GM21381 (cell line): ENCODE data around the gene SHC4.

Source experiments
- ATAC-seq: cut with Tn5 transposase; IDR thresholded peaks from one replicate; pipeline ENCODE4 v1.9.1; 2021; ENCODE audit warnings: mild to moderate bottlenecking, moderate library complexity; ENCODE audit not compliant: unreplicated experiment

SHC4 gene, protein sequence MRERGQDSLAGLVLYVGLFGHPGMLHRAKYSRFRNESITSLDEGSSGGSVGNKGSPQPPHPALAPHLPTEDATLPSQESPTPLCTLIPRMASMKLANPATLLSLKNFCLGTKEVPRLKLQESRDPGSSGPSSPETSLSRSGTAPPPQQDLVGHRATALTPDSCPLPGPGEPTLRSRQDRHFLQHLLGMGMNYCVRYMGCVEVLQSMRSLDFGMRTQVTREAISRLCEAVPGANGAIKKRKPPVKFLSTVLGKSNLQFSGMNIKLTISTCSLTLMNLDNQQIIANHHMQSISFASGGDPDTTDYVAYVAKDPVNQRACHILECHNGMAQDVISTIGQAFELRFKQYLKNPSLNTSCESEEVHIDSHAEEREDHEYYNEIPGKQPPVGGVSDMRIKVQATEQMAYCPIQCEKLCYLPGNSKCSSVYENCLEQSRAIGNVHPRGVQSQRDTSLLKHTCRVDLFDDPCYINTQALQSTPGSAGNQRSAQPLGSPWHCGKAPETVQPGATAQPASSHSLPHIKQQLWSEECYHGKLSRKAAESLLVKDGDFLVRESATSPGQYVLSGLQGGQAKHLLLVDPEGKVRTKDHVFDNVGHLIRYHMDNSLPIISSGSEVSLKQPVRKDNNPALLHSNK

DNA sequence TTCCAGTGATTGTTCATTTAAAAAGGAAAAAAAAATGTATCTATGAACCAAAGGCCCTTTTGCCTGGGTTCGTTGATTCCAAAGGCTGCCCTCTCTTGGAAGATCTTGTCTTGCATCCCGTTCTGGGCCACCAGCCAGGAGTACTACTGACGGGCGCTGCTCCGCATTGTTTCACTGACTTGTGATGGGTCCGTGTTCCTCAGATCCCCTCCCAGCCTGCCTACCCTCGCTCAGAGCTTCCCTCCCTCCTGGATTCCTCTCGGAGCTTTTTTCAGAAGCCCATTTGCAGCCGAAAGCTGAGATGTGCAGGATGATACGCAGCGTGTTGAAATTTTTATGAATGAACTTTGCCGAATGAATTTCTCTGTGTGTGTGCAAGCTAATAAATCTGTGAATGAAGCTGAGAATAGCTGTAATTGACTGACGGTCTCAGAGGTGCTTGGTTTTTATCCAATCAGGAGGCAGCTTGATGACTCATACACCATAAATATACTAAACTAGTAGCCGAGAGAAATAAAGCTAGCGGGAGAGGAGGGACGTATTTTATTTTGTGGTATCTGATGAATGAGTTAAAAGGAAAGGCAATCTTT is at the start of gene SHC4:
SHC4 (minus strand) TSS at position 396 of the 590 bp plus-strand sequence. CDS start 904 bp downstream, outside the sequence.
- ATAC-seq, result no peak

DNA sequence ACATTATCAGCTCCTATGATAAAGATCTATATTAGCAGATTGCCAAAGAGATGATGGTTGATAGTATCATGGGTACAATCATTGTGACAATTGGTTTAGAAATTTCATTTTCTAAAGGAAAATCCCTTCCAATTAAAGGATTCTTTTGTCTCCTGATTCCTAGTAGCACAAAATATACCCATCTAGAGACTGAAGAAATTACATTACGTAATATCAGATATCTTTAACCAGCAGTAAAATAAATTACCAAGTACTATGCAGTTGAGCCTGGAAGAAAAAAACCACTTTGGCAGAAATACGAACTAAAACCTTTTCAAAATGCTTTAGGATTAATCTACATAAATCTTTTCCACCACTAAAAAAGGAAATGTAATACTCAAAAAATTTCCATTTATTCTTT is 35.6 kb upstream of the SHC4 start:
- no peak for ATAC-seq

DNA sequence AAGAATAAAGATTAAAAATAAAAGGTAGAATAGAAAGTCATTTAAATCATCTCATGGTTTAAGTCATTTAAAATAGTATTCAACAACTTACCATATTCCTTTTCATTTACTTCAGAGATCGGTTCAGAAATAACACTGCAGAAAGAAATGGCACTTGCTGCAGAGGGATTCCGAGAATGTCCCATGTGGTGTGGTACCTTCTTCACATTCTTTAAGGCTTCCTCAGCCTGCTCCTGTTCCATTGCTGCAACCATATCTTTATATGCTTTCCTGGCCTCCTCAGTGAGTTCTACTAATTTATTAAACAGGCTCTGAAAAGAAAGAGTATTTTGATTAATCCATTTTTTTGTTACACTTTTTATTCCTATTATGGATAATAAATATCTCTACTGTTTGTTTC is 32.6 kb upstream of the SHC4 start:
- no peak for ATAC-seq

DNA sequence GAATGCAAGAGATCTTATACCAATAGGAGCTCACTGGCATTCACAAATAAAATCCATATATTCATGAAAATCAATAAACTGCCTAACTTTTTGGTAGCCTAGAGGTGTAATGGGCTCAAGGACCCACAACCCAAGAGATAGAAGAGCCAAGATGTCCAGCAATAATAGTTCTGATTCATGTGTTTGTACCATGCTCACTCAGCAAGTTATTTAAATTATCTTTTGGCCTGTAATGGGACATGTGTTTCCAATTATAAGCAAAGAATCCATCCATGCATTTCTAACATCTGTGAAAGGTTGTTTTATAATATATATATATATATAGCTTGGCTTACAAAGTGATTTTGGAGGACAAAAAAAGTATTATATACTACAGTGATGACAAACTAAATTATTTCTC is 29.7 kb upstream of the SHC4 start:
- ATAC-seq, result no peak

DNA sequence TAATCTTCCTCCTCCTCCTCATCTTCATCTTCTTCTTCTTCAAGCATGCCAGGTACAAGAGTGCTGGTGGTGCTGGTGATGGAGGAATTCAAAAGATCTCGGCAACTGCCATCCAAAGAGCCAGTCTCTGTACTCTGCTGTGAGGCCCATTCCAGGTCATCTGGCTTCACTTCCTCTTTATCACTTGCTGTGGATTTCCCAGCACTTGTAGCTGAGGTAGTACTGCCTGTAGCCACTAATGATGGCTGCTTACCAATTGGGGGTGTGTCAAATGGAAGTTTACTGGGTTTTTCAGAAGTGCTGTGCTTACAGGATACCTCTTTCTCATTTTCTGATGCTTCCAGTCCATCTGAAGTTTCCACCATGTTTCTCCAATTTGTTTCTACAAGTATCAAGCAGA is 28.8 kb upstream of the SHC4 start:
- ATAC-seq, result peak; percentile 49

DNA sequence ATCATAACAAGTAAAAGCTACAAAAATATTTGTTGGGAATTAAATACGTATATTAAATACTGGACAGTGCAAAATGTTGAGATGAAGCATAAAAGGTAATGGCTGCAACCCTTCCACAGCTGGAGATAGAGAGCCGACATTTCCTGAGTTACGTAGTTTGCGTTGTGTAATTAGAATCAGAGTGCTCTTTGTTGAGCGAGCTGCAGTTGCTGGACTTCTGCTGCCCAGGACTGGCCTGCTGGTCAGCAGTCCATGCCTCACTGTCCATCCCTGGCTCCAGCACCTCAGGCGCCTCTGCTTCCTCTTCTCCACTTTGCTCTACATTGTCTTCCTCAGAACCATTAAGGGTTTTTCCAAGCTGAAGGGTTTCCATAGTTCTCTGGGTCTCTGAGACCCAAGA is 28.4 kb upstream of the SHC4 start:
- no peak for ATAC-seq

DNA sequence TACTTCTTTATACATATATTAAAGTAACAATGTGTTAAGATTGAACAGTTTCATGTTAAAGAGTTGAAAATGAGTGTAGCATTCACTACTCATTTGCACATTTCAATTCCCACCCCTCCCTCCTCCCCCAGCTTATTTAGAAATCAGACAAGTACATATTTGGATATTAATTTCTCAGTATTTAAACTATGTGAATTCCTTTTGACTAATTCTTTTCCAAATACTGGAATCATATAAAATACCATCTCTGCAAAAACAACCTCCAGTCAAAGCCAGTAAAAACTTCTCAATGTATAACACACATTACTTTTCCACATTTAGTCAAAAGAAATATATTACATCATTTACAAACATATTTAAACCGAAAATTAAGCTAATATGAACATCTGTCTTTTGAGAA is 25.5 kb upstream of the SHC4 start:
- ATAC-seq, result no peak

DNA sequence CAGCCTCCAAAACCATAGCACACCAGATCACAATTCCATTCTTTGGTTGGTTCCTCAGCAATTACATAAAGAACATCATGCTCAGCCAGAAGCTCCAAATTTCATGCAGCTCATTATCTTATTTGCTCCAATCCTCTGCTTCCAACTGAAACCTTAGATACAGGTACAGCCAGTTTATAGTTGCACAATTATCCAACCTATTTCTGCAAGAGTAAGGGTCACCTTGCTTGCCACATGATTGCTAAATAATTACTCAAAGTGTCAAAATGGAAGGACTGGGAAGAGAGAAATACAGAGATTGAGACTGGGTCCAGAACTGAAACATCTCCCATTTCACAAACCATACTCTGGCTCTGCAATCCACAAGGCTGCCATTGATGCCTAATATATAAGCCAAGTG is 23.4 kb upstream of the SHC4 start:
- ATAC-seq, result no peak

DNA sequence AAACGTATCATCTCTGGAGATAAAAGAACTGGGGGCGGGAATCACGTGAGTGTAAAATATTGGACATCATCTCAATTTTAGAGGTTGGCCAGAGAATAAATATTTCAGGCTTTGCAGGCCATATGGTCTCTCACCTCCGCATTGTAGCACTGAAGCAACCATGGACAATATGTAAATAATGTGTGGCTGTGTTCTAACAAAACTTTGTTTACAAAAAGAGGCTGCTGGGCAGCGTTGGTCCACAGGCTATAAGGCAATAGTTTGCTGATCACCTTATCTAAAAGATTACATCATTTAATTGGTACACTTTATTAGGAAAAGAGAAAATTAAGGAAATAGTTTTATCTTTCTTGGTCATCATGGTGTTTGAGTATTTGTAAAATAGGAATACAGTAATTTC is 22.5 kb upstream of the SHC4 start:
- no peak for ATAC-seq

DNA sequence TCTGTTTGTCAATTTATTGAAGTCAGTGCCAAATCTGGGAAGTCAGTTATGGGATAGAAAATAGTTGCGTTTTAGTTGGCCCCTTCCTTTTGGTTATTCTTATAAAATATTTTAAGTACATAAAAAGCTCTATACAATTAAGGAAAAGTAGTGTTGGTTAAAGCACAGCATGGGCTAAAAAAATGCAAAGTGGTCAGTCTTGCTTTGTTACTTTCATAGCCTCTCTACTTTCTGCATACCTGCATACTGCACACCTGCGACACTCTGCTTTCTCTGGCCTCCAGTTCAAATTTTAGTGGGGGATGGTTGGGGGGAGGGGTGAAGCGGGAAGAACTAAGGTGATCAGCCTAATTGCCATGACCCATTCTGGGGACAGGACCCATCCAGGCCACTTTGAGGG is 21.8 kb upstream of the SHC4 start:
- no peak for ATAC-seq

DNA sequence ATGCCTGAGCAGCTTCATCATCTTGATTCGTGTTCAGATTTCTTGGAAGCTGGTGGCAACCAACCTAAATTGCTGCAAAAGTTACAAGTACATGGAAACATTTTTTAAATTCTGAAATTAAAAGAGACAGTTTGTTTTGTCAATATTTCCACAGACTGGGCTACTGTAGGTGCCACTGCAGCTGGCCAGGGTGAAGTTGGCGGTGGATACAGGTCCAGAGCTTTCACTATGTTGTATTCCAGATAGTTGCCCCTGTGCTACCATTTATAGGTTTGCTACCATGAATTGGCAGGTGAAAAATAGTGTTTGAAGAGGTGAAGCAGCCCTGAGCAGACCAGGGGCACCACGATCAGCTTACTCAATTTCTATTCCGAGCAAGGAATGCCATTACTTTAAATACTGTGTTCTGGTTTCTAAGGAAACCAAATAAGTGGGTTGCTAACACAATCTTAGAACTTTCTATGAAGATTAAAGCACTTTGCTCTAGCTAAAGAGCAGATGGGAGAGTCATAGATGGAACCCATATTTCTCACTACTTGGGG is 21.2 kb upstream of the SHC4 start:
- ATAC-seq, result no peak

DNA sequence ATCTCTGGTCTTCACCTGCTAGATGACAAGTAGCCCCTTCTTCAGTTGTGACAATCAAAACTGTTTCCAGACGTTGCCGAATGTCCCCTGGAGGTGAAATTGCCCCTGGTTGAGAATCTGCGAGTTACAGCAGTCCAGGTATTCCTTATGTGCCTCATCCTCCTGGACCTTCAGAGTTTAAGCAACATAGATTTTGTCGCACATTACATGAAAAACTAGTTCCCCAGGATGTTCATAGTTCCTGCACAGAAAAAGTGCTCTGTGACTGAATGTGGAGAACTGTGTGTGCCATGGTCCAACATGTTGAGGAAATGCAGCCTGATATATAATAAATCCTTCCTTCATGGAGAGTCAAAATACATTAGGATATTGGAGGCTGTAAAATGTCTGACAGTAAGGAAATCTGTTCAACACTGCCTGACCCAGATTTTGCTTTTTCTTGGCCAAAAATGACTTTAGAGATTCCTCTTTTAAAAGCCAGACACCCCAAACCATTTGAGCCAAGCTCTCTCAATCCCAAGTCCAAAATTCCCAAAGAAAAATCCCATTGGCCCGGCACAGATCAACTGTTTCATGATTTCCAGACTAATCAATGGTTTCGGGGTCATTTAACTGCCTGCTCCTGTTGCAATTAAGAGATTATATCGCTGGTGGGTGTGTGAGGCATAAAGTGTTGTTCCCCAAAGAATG is 20.4 kb upstream of the SHC4 start:
- no peak for ATAC-seq

DNA sequence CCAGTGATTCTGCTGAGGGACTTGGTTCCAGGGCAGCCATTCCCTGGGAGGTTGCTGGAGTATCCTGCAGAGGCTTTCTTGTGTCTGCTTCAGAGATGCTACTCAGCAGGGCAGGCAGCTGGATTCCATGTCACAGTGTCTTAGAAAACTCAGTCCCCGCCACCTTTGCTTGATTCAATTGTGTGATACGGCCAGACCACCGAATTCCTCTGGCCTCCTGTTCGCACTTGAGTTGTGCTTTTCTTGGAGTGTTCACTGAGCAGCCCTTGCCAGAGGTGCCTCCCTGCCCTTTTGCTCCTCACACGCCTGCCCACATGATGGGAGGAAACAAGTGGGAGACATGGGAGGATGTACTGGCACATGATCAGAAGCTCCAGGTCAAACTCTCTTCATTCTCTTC is 19.6 kb upstream of the SHC4 start:
- ATAC-seq, result no peak

DNA sequence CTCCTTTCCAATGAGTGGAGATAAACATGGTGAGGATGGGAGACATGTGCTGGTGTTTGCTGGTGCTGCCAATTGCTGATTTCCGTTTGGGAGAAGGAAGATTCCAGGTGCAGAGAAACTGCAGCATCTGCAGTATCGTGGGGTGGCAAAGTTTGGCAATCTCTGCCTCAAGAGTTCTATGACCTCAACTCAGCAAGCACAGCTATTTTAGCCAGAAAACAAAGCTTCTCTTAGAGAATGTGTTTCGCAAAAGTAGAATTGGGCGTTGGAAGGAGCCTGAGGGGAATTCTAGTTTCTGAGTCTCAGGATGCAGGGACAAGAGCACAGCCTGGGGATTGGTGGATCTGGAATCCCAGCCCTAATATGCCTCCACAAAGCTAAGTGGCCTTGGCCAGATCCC is 18.2 kb upstream of the SHC4 start:
- no peak for ATAC-seq

DNA sequence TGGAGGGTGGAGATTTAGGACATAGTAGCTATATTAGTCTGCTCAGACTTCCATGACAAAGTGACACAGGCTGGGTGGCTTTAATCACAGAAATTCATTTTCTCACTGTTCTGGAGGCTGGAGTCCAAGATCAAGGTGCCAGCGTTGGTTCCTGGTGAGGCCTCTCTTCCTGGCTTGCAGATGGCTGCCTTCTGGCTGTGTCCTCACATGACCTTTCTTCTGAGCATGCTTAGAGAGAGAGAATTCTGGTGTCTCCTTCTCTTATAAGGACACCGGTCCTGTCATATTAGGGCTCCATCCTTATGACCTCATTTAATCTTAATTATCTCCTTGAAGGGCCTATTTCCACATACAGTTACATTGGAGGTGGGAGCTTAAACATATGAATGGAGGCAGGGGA is 14.9 kb upstream of the SHC4 start:
- no peak for ATAC-seq

DNA sequence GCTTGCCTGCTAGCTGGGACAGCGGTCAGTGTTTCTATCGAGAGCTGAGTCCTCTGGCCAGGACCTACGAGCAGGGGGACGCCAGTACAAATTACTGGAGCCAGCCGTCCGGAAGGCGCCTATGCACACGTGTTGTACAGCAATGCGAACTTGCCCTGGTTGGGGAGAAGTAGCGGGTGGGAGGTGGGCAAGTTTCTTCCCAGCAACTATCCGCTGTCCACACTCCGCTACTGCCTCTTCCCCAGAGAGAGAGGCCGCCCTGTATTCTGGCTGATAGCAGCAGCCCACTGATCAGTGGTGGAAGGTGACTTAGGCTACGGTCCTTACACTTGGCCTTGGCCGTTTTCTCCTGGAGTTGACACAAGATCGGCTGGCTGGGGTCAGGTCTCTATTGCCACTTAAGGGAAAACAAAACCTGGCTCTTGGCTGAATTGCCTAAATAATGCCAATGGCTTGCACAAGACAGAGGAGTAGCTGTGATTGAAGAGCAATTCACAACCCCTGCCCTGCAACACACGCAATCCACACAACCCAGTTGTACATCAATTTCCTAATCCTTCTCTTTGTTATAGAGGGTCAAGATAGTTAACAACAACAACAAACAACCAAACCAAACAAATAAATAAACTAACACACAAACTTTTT is 12.8 kb upstream of the SHC4 start:
- ATAC-seq, result no peak

DNA sequence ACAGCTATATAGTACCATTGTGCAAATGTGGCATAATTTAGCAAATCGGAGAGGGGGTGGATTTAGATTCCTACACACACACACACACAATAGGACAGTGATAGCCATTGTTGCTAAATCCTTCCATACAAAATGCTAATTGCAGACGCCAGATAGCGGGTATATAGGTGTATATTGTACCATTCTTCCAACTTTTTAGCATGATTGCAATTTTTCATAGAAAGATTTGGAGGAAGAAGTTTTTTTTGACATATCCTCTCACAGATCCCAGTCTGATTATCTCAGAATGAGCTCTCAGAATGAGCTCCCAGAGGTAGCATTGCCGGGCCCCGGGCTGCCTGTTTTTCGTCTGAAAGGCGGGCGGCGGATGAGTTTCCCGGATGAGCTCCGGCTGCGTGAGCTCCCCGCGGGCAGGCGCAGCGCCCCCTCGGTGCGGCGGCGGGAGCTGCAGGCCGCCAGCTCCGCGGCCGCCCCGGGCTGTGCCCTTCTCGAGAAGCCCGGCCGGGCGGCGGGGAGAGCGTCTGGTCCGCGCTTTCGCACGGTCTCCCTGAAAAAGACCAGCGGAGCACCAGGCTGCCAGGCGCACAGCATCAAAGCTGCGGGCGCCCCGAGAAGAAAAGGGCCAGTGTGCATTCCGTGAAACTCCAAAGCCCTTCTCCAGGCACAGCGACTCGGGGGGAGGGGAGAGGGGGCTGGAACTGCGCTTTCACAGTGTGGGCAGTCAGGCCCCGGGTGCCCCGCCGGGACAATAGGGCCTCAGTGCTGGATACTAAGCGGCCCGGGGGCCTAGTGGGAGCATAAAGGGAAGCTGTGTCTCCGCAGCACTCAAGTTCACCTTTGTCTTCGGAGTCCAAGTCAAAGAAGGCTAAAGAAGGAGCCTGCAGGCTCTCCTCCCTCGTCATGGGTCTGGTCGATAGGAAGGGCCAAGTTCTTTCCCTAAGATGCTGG is 12.0 kb upstream of the SHC4 start:
- ATAC-seq, result peak; percentile 94

DNA sequence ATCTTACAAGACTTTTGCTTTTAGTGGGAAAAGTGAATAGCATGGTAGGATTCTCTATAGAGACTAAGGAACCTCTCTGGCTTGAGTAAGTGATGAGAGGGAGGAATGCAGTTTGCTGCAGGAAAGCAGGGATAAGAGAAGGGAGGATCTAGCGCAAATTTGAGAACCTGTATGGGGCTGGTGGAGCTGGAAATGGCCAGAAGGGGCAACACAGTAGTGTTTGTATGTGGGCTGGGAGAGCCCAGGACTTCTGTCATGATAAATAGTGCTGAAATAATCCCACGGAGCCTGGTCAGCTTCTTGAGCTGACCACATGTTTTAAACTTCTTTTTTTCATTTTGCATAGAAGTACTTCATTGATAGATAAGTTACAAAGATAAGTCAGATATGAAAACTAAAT is 11.2 kb upstream of the SHC4 start:
- ATAC-seq, result no peak

DNA sequence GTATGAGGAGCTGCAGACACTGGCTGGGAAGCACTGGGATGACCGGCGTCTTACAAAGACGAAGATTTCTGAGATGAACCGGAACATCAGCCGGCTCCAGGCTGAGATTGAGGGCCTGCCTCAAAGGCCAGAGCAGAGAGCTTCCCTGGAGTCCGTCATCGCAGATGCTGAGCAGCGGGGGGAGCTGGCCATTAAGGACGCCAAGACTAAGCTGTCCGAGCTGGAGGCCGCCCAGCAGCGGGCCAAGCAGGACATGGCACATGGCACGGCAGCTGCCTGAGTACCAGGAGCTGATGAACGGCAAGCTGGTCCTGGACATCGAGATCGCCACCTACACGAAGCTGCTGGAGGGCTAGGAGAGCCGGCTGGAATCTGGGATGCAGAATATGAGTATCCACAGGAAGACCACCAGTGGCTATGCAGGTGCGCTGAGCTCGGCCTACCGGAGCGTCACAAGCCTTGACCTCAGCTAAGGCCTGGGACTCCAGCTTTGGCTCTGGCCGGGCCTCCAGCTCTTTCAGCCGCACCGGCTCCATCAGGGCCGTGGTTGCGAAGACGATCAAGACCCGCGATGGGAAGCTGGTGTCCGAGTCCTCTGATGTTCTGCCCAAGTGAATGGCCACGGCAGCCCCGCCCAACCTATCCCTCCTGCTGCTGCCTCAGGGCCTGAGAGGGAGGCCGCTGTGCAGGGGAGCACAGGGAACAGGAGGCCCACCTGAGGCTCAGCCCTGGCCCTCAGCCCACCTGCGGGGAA is 9.2 kb upstream of the SHC4 start:
- no peak for ATAC-seq
